ENCODE measurements around the gene OMG. TPM values are rescaled to one million over a fixed set of nuclear protein-coding genes. Genes with fewer than 3 reads are reported as not detected.
A peak's percentile ranks its signal among the peaks of the same experiment; 100 is the strongest.

The OMG gene
- total RNA-seq, 2 experiments from 2014 or later: 0.44 to 0.47 TPM

DNA sequence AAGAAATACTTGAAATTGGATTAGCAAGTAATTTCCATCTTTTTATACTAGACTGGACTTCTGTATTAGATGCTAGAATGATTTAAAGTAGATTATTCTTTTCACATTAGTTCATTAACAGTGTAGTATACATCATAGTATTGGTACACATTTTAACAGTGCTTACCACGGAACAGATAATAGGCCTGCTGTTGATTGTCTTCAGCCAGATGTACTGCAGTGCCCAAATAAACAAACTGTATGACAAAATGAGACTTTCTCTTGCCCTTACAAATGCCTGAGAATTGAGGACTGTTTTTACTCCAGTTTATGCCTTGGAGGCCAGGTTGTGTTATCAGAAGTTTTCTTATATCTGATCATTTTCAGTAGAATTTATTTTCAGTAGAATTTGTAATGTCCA is 23.8 kb upstream of the OMG start:
- ATAC-seq (ENCODE audit: poor library complexity): no peak
- TF ChIP-seq, protein P1, sequence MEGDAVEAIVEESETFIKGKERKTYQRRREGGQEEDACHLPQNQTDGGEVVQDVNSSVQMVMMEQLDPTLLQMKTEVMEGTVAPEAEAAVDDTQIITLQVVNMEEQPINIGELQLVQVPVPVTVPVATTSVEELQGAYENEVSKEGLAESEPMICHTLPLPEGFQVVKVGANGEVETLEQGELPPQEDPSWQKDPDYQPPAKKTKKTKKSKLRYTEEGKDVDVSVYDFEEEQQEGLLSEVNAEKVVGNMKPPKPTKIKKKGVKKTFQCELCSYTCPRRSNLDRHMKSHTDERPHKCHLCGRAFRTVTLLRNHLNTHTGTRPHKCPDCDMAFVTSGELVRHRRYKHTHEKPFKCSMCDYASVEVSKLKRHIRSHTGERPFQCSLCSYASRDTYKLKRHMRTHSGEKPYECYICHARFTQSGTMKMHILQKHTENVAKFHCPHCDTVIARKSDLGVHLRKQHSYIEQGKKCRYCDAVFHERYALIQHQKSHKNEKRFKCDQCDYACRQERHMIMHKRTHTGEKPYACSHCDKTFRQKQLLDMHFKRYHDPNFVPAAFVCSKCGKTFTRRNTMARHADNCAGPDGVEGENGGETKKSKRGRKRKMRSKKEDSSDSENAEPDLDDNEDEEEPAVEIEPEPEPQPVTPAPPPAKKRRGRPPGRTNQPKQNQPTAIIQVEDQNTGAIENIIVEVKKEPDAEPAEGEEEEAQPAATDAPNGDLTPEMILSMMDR (IDR thresholded peaks at IDR 0.05): no peak
- Histone ChIP-seq H3K36me3 (ENCODE audit: insufficient read depth, low read length) (peaks cover 2% of the 10 kb centered on the region), H3K27ac (ENCODE audit: low read depth in 1 of 2, low read length in 2 of 2) (peak overlapping the region; percentile 83 to 87), H3K9me3 (ENCODE audit: control insufficient read depth in 1 of 2, insufficient read depth in 1 of 2, low read length in 2 of 2) (no peaks in the 10 kb centered on the region), H3K4me1 (ENCODE audit: insufficient read depth, low read length) (peaks cover 9% of the 10 kb centered on the region), H3K27me3 (ENCODE audit: control insufficient read depth in 1 of 2, insufficient read depth in 2 of 2, low read length in 2 of 2) (no peaks in the 10 kb centered on the region), H3K4me3 (ENCODE audit: low read length) (peak overlapping the region; percentile 82)
- H3K27me3 Mint-ChIP-seq: no peaks in the 10 kb centered on the region
- H3K4me1 Mint-ChIP-seq (ENCODE audit: low read depth): peaks cover 52% of the 10 kb centered on the region
- intact Hi-C loops (cut with DNase I, micrococcal nuclease): loop anchor here (1.0 to 10.0 kb wide), 5 partner anchors 9 to 56 kb away; no protein-coding TSS in a partner anchor
- peak overlapping the region; percentile 93 for H3K27ac Mint-ChIP-seq
- no peaks in the 10 kb centered on the region for H3K9me3 Mint-ChIP-seq
- H3K4me3 Mint-ChIP-seq: peak overlapping the region; percentile 91
- H3K36me3 Mint-ChIP-seq (ENCODE audit: low read depth): peaks cover 38% of the 10 kb centered on the region
- ChIA-PET CTCF (interaction anchor here (0.6 to 1.5 kb wide), 2 partner anchors 19 to 31 kb away, joined by 3 read pairs; no protein-coding TSS in a partner anchor), POLR2A (interaction anchor here (0.8 to 9.3 kb wide), 4 partner anchors 11 to 64 kb away, joined by 3 to 157 read pairs (median 4); partner anchors contain the start of gene EVI2B)
- peak in 2 of 14 experiments; percentile 17 to 38 for DNase-seq

DNA sequence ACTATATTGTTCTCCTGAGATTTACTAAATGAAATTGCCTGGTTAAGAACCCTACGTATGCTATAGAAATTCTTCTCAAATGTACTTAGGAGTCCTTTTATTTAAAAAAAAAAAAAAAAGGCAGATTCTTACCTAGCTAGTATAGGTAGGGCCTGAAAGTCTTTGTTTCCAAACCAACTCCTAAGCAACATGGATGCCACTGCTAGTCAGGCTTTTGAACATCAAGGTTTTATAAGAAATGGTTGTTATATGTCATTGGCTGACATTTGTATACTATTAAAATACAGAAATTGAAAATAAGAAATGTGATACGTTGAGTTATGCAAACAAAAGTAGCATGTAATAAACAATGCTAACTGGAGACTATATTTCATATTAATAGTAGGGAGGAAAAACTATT is 23.2 kb upstream of the OMG start:
- Histone ChIP-seq H3K27me3 (ENCODE audit: control insufficient read depth in 1 of 2, insufficient read depth in 2 of 2, low read length in 2 of 2) (no peaks in the 10 kb centered on the region), H3K36me3 (ENCODE audit: insufficient read depth, low read length) (no peaks in the 10 kb centered on the region), H3K9me3 (ENCODE audit: control insufficient read depth in 1 of 2, insufficient read depth in 1 of 2, low read length in 2 of 2) (no peaks in the 10 kb centered on the region), H3K27ac (ENCODE audit: low read depth in 1 of 2, low read length in 2 of 2) (peak overlapping the region; percentile 83 to 87), H3K4me3 (ENCODE audit: low read length) (peak overlapping the region; percentile 82), H3K4me1 (ENCODE audit: insufficient read depth, low read length) (peaks cover 12% of the 10 kb centered on the region)
- Mint-ChIP-seq H3K27ac (peak overlapping the region; percentile 93), H3K9me3 (no peaks in the 10 kb centered on the region), H3K4me1 (ENCODE audit: low read depth) (peaks cover 55% of the 10 kb centered on the region), H3K36me3 (ENCODE audit: low read depth) (peaks cover 38% of the 10 kb centered on the region), H3K27me3 (no peaks in the 10 kb centered on the region), H3K4me3 (peak overlapping the region; percentile 91)
- CTCF ChIA-PET: interaction anchor here (0.6 to 1.5 kb wide), 2 partner anchors 18 to 30 kb away, joined by 3 read pairs; no protein-coding TSS in a partner anchor
- ATAC-seq (ENCODE audit: poor library complexity) (no peak), DNase-seq (peak in 2 of 14 experiments; percentile 37 to 57)
- intact Hi-C loops (cut with DNase I, micrococcal nuclease): loop anchor here (2.0 to 10.0 kb wide), 2 partner anchors 13 to 55 kb away; no protein-coding TSS in a partner anchor
- POLR2A ChIA-PET: interaction anchor here (0.7 to 9.3 kb wide), 9 partner anchors 11 to 500 kb away, joined by 3 to 157 read pairs (median 5); partner anchors contain the start of gene EVI2B
- TF ChIP-seq, protein P1 (IDR thresholded peaks at IDR 0.05): no peak

DNA sequence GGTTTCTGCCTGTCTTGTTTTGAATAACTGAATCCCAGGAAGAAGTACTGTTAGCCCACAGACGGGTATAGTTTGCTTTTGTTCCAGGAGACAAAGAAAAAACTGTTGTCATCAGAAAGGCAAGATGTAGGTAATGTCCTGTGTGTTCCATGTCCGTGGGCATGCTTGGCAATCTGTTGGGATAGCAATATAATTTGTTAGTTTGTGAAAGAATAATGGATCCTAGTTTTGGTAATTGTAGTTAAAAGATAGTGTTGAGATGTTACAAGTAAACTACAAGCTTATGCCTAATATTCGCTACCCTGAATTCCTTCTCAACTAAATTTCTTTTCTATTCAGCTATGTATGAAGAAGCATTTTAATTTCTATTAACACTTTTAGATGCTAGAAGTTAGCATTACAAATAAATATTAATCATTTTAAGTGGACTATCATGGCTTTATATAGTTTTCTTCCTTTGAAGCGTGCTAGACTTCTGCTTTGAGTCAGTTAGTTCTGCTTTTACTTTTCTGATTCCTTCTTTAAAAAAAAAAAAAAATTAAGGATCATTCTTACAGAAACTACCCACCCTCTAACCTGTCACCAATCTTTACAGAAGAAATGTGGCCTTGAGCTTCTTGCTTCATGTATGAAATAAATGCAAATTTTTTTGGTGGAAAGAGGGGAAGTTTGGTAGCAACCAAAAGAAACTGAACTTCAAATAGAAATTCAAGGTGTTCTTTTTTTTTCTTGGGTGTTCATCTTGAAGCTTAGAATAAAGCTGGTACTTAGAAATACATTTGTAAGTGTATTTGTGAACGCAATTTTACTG is 22.0 kb upstream of the OMG start:
- Histone ChIP-seq H3K9me3 (ENCODE audit: control insufficient read depth in 1 of 2, insufficient read depth in 1 of 2, low read length in 2 of 2) (no peaks in the 10 kb centered on the region), H3K27ac (ENCODE audit: low read depth in 1 of 2, low read length in 2 of 2) (peak overlapping the region; percentile 83 to 87), H3K4me1 (ENCODE audit: insufficient read depth, low read length) (peaks cover 12% of the 10 kb centered on the region), H3K27me3 (ENCODE audit: control insufficient read depth in 1 of 2, insufficient read depth in 2 of 2, low read length in 2 of 2) (no peaks in the 10 kb centered on the region), H3K36me3 (ENCODE audit: insufficient read depth, low read length) (no peaks in the 10 kb centered on the region), H3K4me3 (ENCODE audit: low read length) (peak overlapping the region; percentile 82)
- intact Hi-C loops (cut with DNase I, micrococcal nuclease): loop anchor here (5.0 to 10.0 kb wide), 2 partner anchors 188 to 494 kb away; partner anchors contain the start of gene CRLF3 (in 2 of the 2)
- POLR2A ChIA-PET: interaction anchor here (0.6 to 9.3 kb wide), 16 partner anchors 10 to 541 kb away, joined by 3 to 157 read pairs (median 4); partner anchors contain the start of genes EVI2B and RNF135
- H3K36me3 Mint-ChIP-seq (ENCODE audit: low read depth): peaks cover 43% of the 10 kb centered on the region
- TF ChIP-seq, protein P1 (IDR thresholded peaks at IDR 0.05): no peak
- DNase-seq (peak in 3 of 14 experiments; percentile 62 to 66 (median 64)), ATAC-seq (ENCODE audit: poor library complexity) (no peak)
- peak overlapping the region; percentile 93 for H3K27ac Mint-ChIP-seq
- CTCF ChIA-PET: interaction anchor here (2.4 kb wide), 1 partner anchor 10 kb away, joined by 7 read pairs; no protein-coding TSS in a partner anchor
- H3K9me3 Mint-ChIP-seq: peaks cover 1% of the 10 kb centered on the region
- H3K4me3 Mint-ChIP-seq: peak overlapping the region; percentile 91
- peaks cover 63% of the 10 kb centered on the region for H3K4me1 Mint-ChIP-seq (ENCODE audit: low read depth)
- H3K27me3 Mint-ChIP-seq: no peaks in the 10 kb centered on the region
